IMR-90 (cell line): ENCODE data around the gene TPX2. TPM values are rescaled to one million over a fixed set of nuclear protein-coding genes. Genes with fewer than 3 reads are reported as not detected.

Experiments used
- CHD1 ChIP-seq: IDR thresholded peaks from 2 replicates; pipeline ENCODE4 v1.6.1; 2012; ENCODE audit warnings: low read depth, low read length, improper control_type of control experiment
- CTCF ChIP-seq: conservative IDR thresholded peaks from 2 replicates; pipeline ENCODE4 v1.5.1; 2012; ENCODE audit warnings: mild to moderate bottlenecking, low read depth, low read length, improper control_type of control experiment
- polyA plus RNA-seq, 3 experiments: library from polyadenylated mRNA; depleted of rRNA; stranded (reverse); fragments of >200 nt; gene quantifications; 2 replicates each; pipeline ENCODE4 v1.2.3, GENCODE V29; 2012; ENCODE audit warnings: low replicate concordance in 1 of 3
- total RNA-seq: library from RNA; depleted of rRNA; stranded (reverse); fragments of >200 nt; gene quantifications from 2 replicates; pipeline ENCODE4 v1.2.3, GENCODE V29; 2012

Gene TPX2
- total and polyA plus RNA-seq, 2 of the 4 experiments (the other 2 are of a cell fraction) = 28.5 to 72.2 TPM

- no peak for TF ChIP-seq CTCF
- TF ChIP-seq CHD1 = no peak
Observed at GRCh38 chr20:31698803-31699718, 40.0 kb upstream of the TPX2 start (continued).
